ENCODE data around the gene PI4KA. TPM values are rescaled to one million over a fixed set of nuclear protein-coding genes. Genes with fewer than 3 reads are reported as not detected.

Gene PI4KA
- total RNA-seq, 1 experiment from 2014 or later, result 54.3 TPM

DNA sequence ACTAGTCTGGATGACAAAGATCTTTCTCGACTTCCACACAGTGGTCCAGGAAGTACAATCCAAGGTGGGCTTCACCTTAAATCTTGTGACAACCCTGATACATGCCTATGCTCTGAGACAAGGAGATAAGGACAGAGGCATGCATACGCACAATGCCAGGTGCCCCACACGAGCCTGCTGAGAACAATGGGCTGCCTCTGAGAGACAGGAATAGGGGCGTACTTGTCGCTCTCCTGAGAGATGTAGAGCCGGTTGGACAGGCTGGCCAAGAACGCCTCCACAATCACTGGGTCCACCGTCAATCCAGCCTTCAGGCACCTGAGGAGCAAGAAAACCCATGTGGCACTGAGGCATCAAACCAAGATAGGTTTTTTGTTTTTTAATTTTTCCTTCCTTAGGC, 59.2 kb downstream of the PI4KA start:
- TF ChIP-seq, protein P1, sequence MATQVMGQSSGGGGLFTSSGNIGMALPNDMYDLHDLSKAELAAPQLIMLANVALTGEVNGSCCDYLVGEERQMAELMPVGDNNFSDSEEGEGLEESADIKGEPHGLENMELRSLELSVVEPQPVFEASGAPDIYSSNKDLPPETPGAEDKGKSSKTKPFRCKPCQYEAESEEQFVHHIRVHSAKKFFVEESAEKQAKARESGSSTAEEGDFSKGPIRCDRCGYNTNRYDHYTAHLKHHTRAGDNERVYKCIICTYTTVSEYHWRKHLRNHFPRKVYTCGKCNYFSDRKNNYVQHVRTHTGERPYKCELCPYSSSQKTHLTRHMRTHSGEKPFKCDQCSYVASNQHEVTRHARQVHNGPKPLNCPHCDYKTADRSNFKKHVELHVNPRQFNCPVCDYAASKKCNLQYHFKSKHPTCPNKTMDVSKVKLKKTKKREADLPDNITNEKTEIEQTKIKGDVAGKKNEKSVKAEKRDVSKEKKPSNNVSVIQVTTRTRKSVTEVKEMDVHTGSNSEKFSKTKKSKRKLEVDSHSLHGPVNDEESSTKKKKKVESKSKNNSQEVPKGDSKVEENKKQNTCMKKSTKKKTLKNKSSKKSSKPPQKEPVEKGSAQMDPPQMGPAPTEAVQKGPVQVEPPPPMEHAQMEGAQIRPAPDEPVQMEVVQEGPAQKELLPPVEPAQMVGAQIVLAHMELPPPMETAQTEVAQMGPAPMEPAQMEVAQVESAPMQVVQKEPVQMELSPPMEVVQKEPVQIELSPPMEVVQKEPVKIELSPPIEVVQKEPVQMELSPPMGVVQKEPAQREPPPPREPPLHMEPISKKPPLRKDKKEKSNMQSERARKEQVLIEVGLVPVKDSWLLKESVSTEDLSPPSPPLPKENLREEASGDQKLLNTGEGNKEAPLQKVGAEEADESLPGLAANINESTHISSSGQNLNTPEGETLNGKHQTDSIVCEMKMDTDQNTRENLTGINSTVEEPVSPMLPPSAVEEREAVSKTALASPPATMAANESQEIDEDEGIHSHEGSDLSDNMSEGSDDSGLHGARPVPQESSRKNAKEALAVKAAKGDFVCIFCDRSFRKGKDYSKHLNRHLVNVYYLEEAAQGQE (IDR thresholded peaks at IDR 0.05; ENCODE audit: insufficient read depth in 1 of 2, low read depth in 2 of 2, low read length in 1 of 2), result no peak
- ChIA-PET POLR2A (no interaction called here), CTCF (no interaction called here)
- ATAC-seq (no peak), DNase-seq (ENCODE audit: low read depth, low spot score) (no peak)
- no peak overlapping the region for H3K4me3 ChIP-seq (ENCODE audit: low read depth in 2 of 2, low read length in 2 of 2)
- no peaks in the 10 kb centered on the region for H3K4me1 ChIP-seq (ENCODE audit: control insufficient read depth, insufficient read depth, low read length)
- H3K36me3 ChIP-seq (ENCODE audit: control insufficient read depth, insufficient read depth, low read length), result peaks cover 11% of the 10 kb centered on the region
- no peaks in the 10 kb centered on the region for H3K27me3 ChIP-seq (ENCODE audit: control insufficient read depth, insufficient read depth, low read length)
- no peak overlapping the region for H3K27ac ChIP-seq (ENCODE audit: low read length)
- in situ Hi-C loops (cut with HindIII; ENCODE audit: low pct_unique_long_range_greater_than_20kb, low sequenced_read_pairs), result no loop called here
- intact Hi-C loops (cut with micrococcal nuclease; ENCODE audit: unreplicated experiment), result no loop called here
- BruUV-seq (replicated peaks), result no TSS peak
- H3K9me3 ChIP-seq (ENCODE audit: control insufficient read depth, insufficient read depth, low read depth, low read length), result no peaks in the 10 kb centered on the region

DNA sequence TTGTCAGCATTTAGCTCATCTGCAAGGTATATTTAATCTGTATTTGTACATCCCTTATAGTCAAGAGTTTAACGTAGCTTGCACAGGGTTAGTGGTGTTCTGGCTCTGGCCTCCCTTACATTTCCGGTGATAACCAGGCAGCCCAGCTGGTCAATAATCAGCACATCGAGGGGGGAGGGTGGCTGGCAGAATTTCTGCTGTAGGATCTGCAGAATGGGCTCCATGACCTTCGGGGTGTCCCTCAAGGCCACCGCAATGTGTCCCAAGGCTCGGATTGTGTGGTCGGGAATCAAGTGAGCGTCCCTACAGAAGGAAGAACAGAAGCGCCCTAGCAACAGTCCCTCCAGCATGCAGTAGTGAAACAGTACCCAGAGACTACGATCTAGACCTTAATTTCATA, 59.6 kb downstream of the PI4KA start:
- Histone ChIP-seq H3K27ac (ENCODE audit: low read length) (no peak overlapping the region), H3K27me3 (ENCODE audit: control insufficient read depth, insufficient read depth, low read length) (no peaks in the 10 kb centered on the region), H3K4me3 (ENCODE audit: low read depth in 2 of 2, low read length in 2 of 2) (no peak overlapping the region), H3K4me1 (ENCODE audit: control insufficient read depth, insufficient read depth, low read length) (no peaks in the 10 kb centered on the region), H3K36me3 (ENCODE audit: control insufficient read depth, insufficient read depth, low read length) (peaks cover 11% of the 10 kb centered on the region), H3K9me3 (ENCODE audit: control insufficient read depth, insufficient read depth, low read depth, low read length) (no peaks in the 10 kb centered on the region)
- TF ChIP-seq TCF7L2 (IDR thresholded peaks at IDR 0.05; ENCODE audit: low read depth, low read length) (no peak), SIN3A (IDR thresholded peaks at IDR 0.05; ENCODE audit: borderline replicate concordance, insufficient read depth, low read depth, low read length) (no peak), POLR2AphosphoS5 (IDR thresholded peaks at IDR 0.05; ENCODE audit: low read depth, low read length) (no peak)
- TF ChIP-seq, protein P2, sequence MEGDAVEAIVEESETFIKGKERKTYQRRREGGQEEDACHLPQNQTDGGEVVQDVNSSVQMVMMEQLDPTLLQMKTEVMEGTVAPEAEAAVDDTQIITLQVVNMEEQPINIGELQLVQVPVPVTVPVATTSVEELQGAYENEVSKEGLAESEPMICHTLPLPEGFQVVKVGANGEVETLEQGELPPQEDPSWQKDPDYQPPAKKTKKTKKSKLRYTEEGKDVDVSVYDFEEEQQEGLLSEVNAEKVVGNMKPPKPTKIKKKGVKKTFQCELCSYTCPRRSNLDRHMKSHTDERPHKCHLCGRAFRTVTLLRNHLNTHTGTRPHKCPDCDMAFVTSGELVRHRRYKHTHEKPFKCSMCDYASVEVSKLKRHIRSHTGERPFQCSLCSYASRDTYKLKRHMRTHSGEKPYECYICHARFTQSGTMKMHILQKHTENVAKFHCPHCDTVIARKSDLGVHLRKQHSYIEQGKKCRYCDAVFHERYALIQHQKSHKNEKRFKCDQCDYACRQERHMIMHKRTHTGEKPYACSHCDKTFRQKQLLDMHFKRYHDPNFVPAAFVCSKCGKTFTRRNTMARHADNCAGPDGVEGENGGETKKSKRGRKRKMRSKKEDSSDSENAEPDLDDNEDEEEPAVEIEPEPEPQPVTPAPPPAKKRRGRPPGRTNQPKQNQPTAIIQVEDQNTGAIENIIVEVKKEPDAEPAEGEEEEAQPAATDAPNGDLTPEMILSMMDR (IDR thresholded peaks at IDR 0.05), result no peak
- TF ChIP-seq, protein P1 (IDR thresholded peaks at IDR 0.05; ENCODE audit: insufficient read depth in 1 of 2, low read depth in 2 of 2, low read length in 1 of 2), result no peak
- ATAC-seq (no peak), DNase-seq (ENCODE audit: low read depth, low spot score) (no peak)
- ChIA-PET POLR2A (no interaction called here), CTCF (no interaction called here)
- in situ Hi-C loops (cut with HindIII; ENCODE audit: low pct_unique_long_range_greater_than_20kb, low sequenced_read_pairs) (no loop called here), intact Hi-C loops (cut with micrococcal nuclease; ENCODE audit: unreplicated experiment) (no loop called here)
- BruUV-seq (replicated peaks), result no TSS peak
